ENCODE results near the gene TSPAN32. TPM values are rescaled to one million over a fixed set of nuclear protein-coding genes. Genes with fewer than 3 reads are reported as not detected.

The TSPAN32 gene
- total RNA-seq, 1 experiment from 2014 or later, result not detected

DNA sequence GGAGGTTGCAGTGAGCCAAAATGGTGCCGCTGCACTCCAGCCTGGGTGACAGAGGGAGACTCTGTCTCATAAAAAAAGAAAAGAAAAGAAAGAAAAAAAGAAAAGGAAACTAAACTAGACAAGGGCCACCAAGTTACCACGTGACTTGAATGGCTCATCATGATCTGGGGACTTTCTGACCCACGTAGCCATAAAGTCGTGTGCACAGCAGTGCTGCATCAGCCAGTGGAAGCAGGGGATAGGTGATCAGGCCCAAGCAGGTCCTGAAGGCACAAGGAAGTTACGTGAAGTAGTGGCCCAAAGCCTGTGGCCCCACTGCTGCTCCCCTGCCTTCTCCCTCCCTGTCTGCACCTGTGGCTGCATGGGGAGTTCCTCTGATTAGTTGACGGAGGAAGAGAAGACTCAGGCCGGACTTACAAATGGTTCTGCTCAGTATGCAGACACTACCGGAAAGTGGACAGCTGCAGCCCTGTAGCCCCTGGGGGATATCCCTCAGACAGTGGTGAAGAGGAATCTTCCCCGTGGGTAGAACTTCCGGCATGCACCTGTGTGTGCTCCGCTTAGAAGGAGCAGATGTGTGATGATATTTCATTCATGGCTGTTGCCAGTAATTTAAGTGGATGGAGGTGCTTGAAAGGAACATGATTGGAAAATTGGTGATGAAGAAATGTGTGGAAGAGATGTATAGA, 57.1 kb downstream of the TSPAN32 start:
- ATAC-seq (no peak), DNase-seq (ENCODE audit: low read depth, low spot score) (no peak)
- ChIA-PET CTCF (no interaction called here), POLR2A (interaction anchor here (0.6 kb wide), 1 partner anchor 36 kb away, joined by 3 read pairs; no protein-coding TSS in a partner anchor)
- H3K36me3 ChIP-seq (ENCODE audit: control insufficient read depth, insufficient read depth, low read length), result no peaks in the 10 kb centered on the region
- H3K4me1 ChIP-seq (ENCODE audit: control insufficient read depth, insufficient read depth, low read length), result no peaks in the 10 kb centered on the region
- H3K4me3 ChIP-seq (ENCODE audit: low read depth in 2 of 2, low read length in 2 of 2), result no peak overlapping the region
- intact Hi-C loops (cut with micrococcal nuclease; ENCODE audit: unreplicated experiment) (no loop called here), in situ Hi-C loops (cut with HindIII; ENCODE audit: low pct_unique_long_range_greater_than_20kb, low sequenced_read_pairs) (no loop called here)
- TF ChIP-seq POLR2AphosphoS5 (IDR thresholded peaks at IDR 0.05; ENCODE audit: low read depth, low read length) (no peak), SIN3A (IDR thresholded peaks at IDR 0.05; ENCODE audit: borderline replicate concordance, insufficient read depth, low read depth, low read length) (no peak), TCF7L2 (IDR thresholded peaks at IDR 0.05; ENCODE audit: low read depth, low read length) (no peak)
- TF ChIP-seq, protein P1, sequence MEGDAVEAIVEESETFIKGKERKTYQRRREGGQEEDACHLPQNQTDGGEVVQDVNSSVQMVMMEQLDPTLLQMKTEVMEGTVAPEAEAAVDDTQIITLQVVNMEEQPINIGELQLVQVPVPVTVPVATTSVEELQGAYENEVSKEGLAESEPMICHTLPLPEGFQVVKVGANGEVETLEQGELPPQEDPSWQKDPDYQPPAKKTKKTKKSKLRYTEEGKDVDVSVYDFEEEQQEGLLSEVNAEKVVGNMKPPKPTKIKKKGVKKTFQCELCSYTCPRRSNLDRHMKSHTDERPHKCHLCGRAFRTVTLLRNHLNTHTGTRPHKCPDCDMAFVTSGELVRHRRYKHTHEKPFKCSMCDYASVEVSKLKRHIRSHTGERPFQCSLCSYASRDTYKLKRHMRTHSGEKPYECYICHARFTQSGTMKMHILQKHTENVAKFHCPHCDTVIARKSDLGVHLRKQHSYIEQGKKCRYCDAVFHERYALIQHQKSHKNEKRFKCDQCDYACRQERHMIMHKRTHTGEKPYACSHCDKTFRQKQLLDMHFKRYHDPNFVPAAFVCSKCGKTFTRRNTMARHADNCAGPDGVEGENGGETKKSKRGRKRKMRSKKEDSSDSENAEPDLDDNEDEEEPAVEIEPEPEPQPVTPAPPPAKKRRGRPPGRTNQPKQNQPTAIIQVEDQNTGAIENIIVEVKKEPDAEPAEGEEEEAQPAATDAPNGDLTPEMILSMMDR (IDR thresholded peaks at IDR 0.05), result no peak
- TF ChIP-seq, protein P2, sequence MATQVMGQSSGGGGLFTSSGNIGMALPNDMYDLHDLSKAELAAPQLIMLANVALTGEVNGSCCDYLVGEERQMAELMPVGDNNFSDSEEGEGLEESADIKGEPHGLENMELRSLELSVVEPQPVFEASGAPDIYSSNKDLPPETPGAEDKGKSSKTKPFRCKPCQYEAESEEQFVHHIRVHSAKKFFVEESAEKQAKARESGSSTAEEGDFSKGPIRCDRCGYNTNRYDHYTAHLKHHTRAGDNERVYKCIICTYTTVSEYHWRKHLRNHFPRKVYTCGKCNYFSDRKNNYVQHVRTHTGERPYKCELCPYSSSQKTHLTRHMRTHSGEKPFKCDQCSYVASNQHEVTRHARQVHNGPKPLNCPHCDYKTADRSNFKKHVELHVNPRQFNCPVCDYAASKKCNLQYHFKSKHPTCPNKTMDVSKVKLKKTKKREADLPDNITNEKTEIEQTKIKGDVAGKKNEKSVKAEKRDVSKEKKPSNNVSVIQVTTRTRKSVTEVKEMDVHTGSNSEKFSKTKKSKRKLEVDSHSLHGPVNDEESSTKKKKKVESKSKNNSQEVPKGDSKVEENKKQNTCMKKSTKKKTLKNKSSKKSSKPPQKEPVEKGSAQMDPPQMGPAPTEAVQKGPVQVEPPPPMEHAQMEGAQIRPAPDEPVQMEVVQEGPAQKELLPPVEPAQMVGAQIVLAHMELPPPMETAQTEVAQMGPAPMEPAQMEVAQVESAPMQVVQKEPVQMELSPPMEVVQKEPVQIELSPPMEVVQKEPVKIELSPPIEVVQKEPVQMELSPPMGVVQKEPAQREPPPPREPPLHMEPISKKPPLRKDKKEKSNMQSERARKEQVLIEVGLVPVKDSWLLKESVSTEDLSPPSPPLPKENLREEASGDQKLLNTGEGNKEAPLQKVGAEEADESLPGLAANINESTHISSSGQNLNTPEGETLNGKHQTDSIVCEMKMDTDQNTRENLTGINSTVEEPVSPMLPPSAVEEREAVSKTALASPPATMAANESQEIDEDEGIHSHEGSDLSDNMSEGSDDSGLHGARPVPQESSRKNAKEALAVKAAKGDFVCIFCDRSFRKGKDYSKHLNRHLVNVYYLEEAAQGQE (IDR thresholded peaks at IDR 0.05; ENCODE audit: insufficient read depth in 1 of 2, low read depth in 2 of 2, low read length in 1 of 2), result no peak
- no peaks in the 10 kb centered on the region for H3K9me3 ChIP-seq (ENCODE audit: control insufficient read depth, insufficient read depth, low read depth, low read length)
- no TSS peak for BruUV-seq (replicated peaks)
- H3K27me3 ChIP-seq (ENCODE audit: control insufficient read depth, insufficient read depth, low read length), result no peaks in the 10 kb centered on the region; the same call in 1 of the 2 replicates
- no peak overlapping the region for H3K27ac ChIP-seq (ENCODE audit: low read length)

DNA sequence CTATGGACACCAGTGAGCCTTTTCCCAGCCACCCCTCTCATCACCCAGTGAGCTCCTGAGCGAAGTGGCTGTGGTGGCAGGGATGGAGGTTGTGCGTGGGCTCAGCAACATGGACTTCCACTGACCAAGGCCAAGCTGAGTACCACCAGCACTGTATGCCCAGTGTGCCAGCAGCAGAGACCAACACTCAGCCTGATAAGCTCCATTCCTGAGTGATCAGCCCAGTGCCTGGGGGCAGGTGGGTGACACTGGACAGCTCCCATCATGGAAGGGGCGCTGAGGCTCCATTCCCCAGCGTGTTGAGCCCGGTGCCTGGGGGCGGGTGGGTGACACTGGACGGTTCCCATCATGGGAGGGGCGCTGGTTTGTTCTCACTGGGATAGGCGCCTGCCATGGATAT, 57.7 kb downstream of the TSPAN32 start:
- in situ Hi-C loops (cut with HindIII; ENCODE audit: low pct_unique_long_range_greater_than_20kb, low sequenced_read_pairs), result no loop called here
- DNase-seq (ENCODE audit: low read depth, low spot score) (no peak), ATAC-seq (no peak)
- ChIA-PET POLR2A (interaction anchor here (0.6 kb wide), 1 partner anchor 36 kb away, joined by 3 read pairs; no protein-coding TSS in a partner anchor), CTCF (no interaction called here)
- no peak overlapping the region for H3K4me3 ChIP-seq (ENCODE audit: low read depth in 2 of 2, low read length in 2 of 2)
- TF ChIP-seq, protein P1 (IDR thresholded peaks at IDR 0.05), result no peak
- TF ChIP-seq POLR2AphosphoS5 (IDR thresholded peaks at IDR 0.05; ENCODE audit: low read depth, low read length) (no peak), TCF7L2 (IDR thresholded peaks at IDR 0.05; ENCODE audit: low read depth, low read length) (no peak)
- TF ChIP-seq, protein P2 (IDR thresholded peaks at IDR 0.05; ENCODE audit: insufficient read depth in 1 of 2, low read depth in 2 of 2, low read length in 1 of 2), result no peak
- no peaks in the 10 kb centered on the region for H3K9me3 ChIP-seq (ENCODE audit: control insufficient read depth, insufficient read depth, low read depth, low read length)
- BruUV-seq (replicated peaks), result no TSS peak
- no peaks in the 10 kb centered on the region for H3K36me3 ChIP-seq (ENCODE audit: control insufficient read depth, insufficient read depth, low read length)
- H3K4me1 ChIP-seq (ENCODE audit: control insufficient read depth, insufficient read depth, low read length), result no peaks in the 10 kb centered on the region
- intact Hi-C loops (cut with micrococcal nuclease; ENCODE audit: unreplicated experiment), result no loop called here
- no peaks in the 10 kb centered on the region; the same call in 1 of the 2 replicates for H3K27me3 ChIP-seq (ENCODE audit: control insufficient read depth, insufficient read depth, low read length)
- no peak overlapping the region for H3K27ac ChIP-seq (ENCODE audit: low read length)
